ENCODE measurements around the gene ITPR3. TPM values are rescaled to one million over a fixed set of nuclear protein-coding genes. Genes with fewer than 3 reads are reported as not detected.

The ITPR3 gene
- total and polyA plus RNA-seq, 2 donors (not counting 3 experiments of a cell fraction or from before 2014, with no cell fraction given) = 28.8 to 52.2 TPM

GRCh38 chr6:33696076-33696475 lies 75.0 kb downstream of the ITPR3 start:
- peaks cover 76% of the 10 kb centered on the region for H3K4me1 ChIP-seq (ENCODE audit: control insufficient read depth, extremely low read depth, insufficient read depth, low read length)
- dilution Hi-C loops (cut with MboI; ENCODE audit: extremely low pct_ligation_motif_present, low sequenced_read_pairs) (no loop called here), intact Hi-C loops (cut with micrococcal nuclease) (loop anchor here (2.0 kb wide), 1 partner anchor 23 kb away; no protein-coding TSS in a partner anchor)
- DNase-seq (ENCODE audit: low read depth, low spot score) = no peak
- H3K4me3 ChIP-seq (replicated peaks in 1 of 3; ENCODE audit: insufficient read depth in 1 of 3, low read depth in 1 of 3, low read length in 3 of 3) = no peak overlapping the region
- no peaks in the 10 kb centered on the region for H3K27me3 ChIP-seq (ENCODE audit: control insufficient read depth in 2 of 2, insufficient read depth in 2 of 2, low read length in 2 of 2)
- H3K79me2 ChIP-seq (ENCODE audit: control insufficient read depth, insufficient read depth, low read length) = peaks cover 3% of the 10 kb centered on the region
- no peaks in the 10 kb centered on the region for H3K9me1 ChIP-seq (replicated peaks; ENCODE audit: control insufficient read depth, extremely low read depth, insufficient read depth, low read length)
- CTCF ChIA-PET = interaction anchor here (5.9 kb wide), 1 partner anchor 106 kb away, joined by 47 read pairs; no protein-coding TSS in a partner anchor
- no peak overlapping the region for H2AFZ ChIP-seq (ENCODE audit: low read depth, low read length)
- no peak overlapping the region for H3K4me2 ChIP-seq (ENCODE audit: insufficient read depth, low read length)
- POLR2A ChIA-PET = no interaction called here
- peaks cover 0 to 9% of the 10 kb centered on the region in 2 experiments for H3K36me3 ChIP-seq (ENCODE audit: control insufficient read depth in 2 of 2, extremely low read depth in 1 of 2, insufficient read depth in 2 of 2, low read length in 2 of 2)
- peak overlapping the region; percentile 89 for H3K27ac ChIP-seq (ENCODE audit: insufficient read depth, low read depth, low read length)
- TF ChIP-seq POLR2A (IDR thresholded peaks at IDR 0.05; ENCODE audit: low read depth, low read length) (no peak), FOS (IDR thresholded peaks at IDR 0.05; ENCODE audit: borderline replicate concordance, insufficient read depth, low read length) (no peak), CTCF (IDR thresholded peaks at IDR 0.05; ENCODE audit: extremely low read depth in 1 of 2, insufficient read depth in 1 of 2, low read depth in 1 of 2, low read length in 2 of 2) (no peak), MAX (IDR thresholded peaks at IDR 0.05; ENCODE audit: insufficient read depth, insufficient read length) (no peak), GATA2 (IDR thresholded peaks at IDR 0.05; ENCODE audit: insufficient read depth, insufficient read length, low read depth, low read length) (no peak), JUN (IDR thresholded peaks at IDR 0.05; ENCODE audit: borderline replicate concordance, insufficient read depth, insufficient read length, low read depth) (no peak), EZH2 (IDR thresholded peaks at IDR 0.05; ENCODE audit: borderline replicate concordance, low read depth, low read length, severe bottlenecking) (no peak), POLR2AphosphoS5 (IDR thresholded peaks at IDR 0.05; ENCODE audit: insufficient read depth, low read depth, low read length) (no peak), MYC (IDR thresholded peaks at IDR 0.05; ENCODE audit: low read depth, low read length) (no peak)
- no peaks in the 10 kb centered on the region for H4K20me1 ChIP-seq (replicated peaks; ENCODE audit: control insufficient read depth, extremely low read depth, insufficient read depth, low read length)
- BruUV-seq (replicated peaks) = TSS peak; percentile 76
- FAIRE-seq = no peak
- H3K9ac ChIP-seq (replicated peaks; ENCODE audit: extremely low read depth, insufficient read depth, low read length) = no peak overlapping the region
- no peaks in the 10 kb centered on the region for H3K9me3 ChIP-seq (replicated peaks; ENCODE audit: control insufficient read depth, insufficient read depth, low read length)

Data from endothelial cell of umbilical vein (primary cell).